ENCODE results near the gene PIAS1.

PIAS1 gene

GRCh38 chr15:68073576-68074288 lies 19.6 kb downstream of the PIAS1 start:
- no peak for DNase-seq

- DNase-seq = no peak
Observed at GRCh38 chr15:68075764-68076385, 21.8 kb downstream of the PIAS1 start.

DNA sequence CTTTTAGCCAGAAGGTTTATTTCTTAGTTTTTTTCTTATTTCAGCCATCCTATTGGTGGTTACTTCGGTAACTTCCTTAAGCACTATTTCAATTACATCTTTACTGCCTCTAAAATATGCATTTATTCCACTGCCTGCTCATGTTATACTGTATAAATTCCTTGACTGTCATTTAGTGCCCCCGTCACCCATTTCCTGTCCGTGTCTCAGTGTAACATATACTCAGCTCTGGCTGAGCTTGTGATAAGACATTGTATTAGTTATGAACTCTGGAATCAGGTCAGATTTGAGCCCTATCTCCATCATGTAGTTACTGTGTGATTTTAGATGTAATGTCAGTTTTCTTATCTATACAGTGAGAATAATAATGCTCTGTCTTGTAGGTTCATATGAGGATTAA lies 24.2 kb downstream of the PIAS1 start:
- no peak for DNase-seq

GRCh38 chr15:68080334-68080733 lies 26.2 kb downstream of the PIAS1 start:
- no peak for DNase-seq

DNA sequence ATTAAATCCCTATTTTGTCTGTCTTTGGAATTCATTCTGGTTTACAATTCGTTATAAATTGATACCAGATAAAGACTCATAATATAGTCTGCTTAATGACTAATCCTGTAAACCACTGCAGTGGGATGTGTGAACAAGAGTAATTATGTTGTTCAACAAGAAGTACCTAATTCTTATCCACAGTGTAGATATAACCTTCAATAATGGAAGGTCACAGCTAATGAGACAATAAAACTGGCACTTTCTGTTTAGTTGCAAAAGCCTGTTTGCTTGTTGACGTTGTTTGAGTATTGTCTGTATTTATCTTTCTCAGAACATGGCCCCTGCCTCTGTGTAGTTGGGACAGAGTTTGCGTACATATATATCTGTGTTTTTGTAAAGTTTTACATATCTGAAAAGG lies 26.7 kb downstream of the PIAS1 start:
- no peak for DNase-seq

DNA sequence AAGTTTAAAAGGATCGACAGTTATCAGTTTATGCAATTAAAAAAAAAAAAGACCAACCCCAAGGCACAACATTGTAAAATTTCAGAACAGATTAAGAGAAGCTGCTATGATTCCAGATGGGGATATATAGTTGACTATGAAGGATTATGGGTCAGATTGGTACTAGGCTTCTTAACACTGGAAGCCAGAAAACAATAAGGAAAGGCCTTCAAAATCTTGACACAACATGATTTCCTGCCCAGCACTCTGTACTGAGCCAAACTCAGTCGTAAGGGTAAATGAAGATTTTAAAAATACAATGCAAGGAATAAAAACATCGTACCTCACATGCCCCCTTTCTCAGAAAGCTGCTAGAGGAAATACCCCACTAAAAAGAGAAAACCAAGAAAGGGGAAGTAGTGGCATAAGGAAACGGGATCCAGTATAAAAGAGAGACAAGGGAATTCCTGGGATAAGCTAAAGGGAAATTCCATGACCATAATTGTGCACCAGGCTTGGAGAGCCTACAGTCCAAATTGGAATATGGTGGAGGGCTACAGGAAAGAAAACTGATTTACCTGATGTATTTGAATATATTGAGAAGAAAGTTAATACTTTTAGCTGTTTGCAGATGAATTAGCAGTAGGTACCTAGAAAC lies 27.9 kb downstream of the PIAS1 start:
- no peak for DNase-seq

DNA sequence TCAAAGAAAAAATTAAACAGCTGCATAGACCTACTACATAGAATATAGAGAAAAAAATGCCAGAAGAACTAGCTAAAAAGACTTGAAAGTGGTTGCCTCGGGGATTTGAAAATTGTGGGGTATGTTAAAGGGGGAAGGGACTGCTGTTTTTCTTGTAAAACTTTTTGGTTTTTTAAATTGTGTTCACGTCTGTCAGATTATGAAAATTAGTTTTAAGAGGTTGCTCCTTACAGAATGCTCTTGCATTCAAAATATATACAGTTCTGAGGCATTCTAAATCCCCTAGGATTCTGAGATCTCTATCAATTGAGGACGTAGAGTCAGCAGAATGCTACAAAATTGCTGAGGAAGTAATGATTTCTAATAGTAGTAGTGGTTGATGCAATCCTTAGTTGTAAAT lies 28.6 kb downstream of the PIAS1 start:
- no peak for DNase-seq

GRCh38 chr15:68083463-68083862 lies 29.3 kb downstream of the PIAS1 start:
- DNase-seq = no peak

DNA sequence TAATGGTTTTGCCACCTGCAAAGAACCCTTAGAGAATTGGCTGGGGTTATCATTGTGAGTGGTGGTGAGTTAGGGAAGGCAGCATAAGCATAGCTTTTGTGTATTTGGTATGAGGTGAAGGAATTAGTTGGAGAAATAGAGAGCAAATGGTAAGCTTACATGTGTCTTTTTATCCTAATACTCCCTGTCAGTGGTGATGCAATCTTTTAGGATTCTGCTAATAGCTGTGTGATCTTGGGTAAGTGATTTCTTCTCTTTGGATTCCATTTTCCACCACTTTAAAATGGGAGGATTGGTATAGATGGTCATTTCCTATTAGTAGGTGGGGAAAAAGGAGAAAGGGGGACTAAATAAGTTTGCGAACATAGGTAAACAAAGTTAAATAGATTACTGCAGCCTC lies 30.9 kb downstream of the PIAS1 start:
- no peak for DNase-seq

DNA sequence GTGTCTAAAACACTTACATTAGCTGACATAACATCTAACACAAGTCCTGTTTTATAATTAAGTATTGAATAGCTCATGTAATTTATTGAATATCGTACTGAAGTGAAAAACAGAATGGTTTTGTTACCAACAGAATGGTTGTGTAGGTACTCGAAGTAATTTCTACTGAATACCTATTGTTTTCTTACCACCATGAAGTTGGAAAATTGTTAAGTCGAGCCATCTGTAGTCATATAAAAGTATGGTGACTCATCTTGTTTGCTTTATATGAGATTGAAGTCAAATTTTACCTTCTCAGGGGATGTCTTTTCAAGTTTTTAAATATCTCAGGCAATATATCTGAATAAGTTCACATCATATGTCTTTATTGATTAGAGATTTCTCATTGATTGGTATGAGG lies 37.6 kb downstream of the PIAS1 start:
- no peak for DNase-seq

- DNase-seq = no peak
Observed at GRCh38 chr15:68096099-68096498, 42.0 kb downstream of the PIAS1 start.

DNA sequence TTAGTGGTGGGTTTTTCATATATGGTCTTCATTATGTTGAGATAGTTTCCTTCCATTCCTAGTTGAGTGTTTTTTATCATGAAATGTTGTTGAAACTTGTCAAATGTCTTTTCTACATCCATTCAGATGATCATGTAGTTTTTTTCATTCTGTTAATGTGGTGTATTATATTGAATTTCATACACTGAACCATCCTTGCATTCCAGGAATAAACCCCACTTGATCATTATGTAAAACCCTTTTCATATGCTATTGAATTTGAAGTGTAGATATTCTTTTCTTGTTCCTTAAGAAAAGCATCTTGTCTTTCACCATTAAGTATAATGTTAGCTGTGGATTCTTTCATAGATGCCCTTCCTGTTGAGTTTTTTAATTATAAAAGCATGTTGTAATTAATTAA lies 42.9 kb downstream of the PIAS1 start:
- no peak for DNase-seq

- no peak for DNase-seq
Observed at GRCh38 chr15:68098465-68098864, 44.4 kb downstream of the PIAS1 start.

DNA sequence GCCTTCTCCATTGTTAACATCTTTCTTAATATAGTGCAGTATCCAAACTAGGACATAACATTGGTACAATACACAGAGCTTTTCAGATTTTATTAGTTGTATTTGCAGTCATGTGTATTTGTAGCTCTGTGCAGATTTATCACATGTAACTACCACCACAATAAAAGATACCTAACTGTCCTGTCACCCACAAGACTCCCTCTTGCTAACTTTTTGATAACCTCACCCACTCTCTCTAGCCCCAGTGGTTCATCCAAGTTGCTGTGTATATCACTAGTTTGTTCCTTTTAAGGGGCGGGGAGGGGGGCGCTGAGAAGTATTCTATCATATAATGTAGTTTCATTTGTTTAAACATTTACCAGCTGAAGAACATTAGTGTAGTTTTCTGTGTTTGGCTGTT lies 46.1 kb downstream of the PIAS1 start:
- DNase-seq = no peak

DNA sequence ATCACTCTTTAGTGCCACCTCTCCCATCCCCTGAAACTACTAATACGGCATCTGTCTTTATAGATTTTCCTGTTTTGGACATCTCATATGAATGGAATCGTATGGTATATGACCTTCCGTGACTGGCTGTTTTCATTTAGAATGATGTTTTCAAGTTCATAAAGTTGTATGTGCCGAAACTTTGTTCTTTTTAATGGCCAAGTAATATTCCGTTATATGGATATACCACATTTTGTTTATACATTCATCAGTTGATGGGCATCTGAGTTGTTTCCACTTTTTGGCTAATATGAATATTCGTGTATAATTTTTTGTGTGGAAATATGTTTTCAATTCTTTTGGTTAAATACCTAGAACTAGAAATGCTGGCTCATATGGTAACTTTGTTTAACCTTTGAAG lies 49.5 kb downstream of the PIAS1 start:
- no peak for DNase-seq

- DNase-seq = no peak
Observed at GRCh38 chr15:68106656-68107055, 52.5 kb downstream of the PIAS1 start.

DNA sequence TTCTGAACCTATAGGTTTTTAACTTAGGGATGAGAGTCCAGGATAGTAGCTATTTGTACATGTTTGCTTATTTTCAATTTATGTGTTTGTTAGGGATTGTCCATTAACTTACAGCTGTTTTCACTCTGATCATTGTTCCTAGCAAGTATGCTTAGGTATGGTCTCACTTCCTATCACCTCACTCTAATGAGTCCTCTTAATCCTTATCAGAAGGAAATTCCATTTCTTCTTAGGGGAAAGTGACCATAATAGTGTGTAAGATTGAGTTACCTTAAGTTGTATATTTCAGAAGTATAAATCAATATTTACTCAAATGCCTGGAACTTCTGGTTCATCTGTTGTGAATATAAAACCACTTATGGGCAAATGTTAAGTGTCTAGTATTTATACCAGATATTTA lies 53.0 kb downstream of the PIAS1 start:
- DNase-seq = no peak

DNA sequence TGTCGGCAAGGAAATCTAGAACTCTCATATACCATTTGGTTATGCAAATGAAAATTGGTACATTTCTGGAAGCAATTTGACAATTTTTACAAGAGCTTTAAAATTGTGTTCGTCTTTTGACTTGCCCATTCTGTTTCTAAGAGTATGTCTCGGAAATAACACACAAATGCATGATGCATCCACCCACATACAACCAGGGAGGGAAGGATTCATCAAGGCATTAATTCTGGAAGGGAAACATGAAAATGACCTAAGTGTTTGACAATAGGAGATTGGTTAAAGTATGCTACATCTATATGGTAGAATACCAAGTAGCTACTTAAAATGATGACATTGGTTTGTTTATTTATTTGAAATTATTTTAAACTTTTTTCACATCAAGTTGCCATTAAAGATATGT lies 58.6 kb downstream of the PIAS1 start:
- no peak for DNase-seq

DNA sequence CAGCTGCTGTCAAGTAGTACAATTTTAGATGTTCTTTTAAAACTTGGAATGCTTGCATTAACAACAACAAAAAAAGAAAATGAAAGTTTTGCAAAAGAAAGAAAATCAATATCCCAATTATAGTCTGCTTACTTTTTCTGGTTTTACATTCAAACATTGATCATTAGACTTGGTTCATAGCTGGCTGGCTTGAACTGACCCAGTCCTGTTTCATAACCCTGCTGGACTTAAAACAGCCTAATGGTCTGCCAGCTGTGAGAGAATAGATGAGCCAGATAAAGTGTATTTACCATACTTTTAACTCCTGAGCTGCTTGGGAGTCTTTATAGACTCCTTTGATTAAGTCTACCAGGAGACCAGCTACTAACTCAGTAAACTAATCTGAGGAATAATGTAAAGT lies 59.2 kb downstream of the PIAS1 start:
- no peak for DNase-seq

GRCh38 chr15:68113751-68114150 lies 59.6 kb downstream of the PIAS1 start:
- no peak for DNase-seq

DNA sequence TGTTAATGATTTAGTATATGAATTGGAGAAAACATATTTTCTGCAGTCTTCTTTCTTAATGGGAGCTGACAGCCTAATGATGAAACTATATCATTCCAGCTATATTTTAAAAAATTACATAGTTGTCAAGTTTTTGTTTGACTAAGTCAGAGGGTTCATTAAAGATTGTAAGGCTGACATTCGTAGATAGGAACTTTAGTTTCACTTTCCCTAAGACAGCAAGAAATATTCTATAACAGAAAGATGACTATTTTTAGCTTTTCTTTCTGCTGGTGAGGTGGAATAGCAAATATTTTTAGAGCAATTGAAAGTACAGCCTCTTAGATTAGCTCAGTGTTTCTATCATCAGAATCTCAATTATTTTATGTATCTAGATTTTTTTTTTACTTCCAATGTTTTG lies 60.2 kb downstream of the PIAS1 start:
- DNase-seq = no peak

- DNase-seq = no peak
Observed at GRCh38 chr15:68114840-68115239, 60.7 kb downstream of the PIAS1 start.

DNA sequence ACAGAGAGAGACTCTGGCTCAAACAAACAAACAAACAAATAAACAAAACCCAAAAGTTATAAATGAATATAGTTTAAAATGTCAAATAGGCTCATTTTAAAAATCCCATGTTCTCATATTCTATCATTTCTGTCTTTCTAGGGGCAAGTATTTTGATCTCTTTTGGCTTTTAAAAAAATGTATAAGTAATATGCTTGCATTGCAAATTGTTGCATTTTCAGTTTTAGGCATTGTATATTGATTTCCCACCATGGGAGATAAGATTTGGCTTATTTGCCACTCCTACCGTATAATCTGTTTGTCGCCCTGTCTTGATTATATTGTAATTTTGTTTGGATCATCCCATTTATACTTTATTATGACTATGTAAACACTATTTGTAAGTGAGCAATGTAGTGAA lies 70.6 kb downstream of the PIAS1 start:
- no peak for DNase-seq

DNA sequence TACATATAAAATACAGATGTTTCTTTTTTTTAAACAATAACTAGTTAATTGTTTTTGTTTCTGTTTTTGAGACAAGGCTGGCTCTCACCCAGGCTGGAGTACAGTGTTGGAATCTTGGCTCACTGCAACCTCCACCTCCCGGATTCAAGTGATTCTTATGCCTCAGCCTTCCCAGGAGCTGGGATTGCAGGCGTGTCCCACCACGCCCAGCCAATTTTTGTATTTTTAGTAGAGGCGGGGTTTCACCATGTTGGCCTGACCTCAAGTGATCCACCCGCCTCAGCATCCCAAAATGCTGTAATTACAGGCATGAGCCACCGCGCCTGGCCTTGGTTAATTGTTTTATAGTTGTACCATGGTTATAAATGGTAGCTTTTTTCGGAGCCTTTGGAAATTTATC lies 72.3 kb downstream of the PIAS1 start:
- no peak for DNase-seq

- DNase-seq = no peak
Observed at GRCh38 chr15:68129072-68129471, 75.0 kb downstream of the PIAS1 start.
